Activated CD4-positive, alpha-beta T cell treated with anti-CD3 and anti-CD28 coated beads for 36 hours (primary cell): Measurements from ENCODE around the gene MRPL14. TPM values are rescaled to one million over a fixed set of nuclear protein-coding genes. Genes with fewer than 3 reads are reported as not detected.

Experiments
- ATAC-seq: fragments of 200-7000 bp; cut with Tn5 transposase; one replicate; pipeline ENCODE4 v1.10.0; 2021; ENCODE audit warnings: mild to moderate bottlenecking, moderate library complexity
- CTCF ChIA-PET: fragments of 350-600 bp; sonication (Branson Sonifier 250); formaldehyde crosslinking; loops from one replicate; lab custom pipeline; 2021; ENCODE audit warnings: antibody characterized with exemption; lab: Charles Lee
- POLR2A ChIA-PET: fragments of 350-600 bp; sonication (Branson Sonifier 250); formaldehyde crosslinking; loops from one replicate; lab custom pipeline; 2021; ENCODE audit warnings: antibody characterized with exemption, inconsistent platforms; lab: Charles Lee
- DNase-seq: peaks from one replicate; pipeline ENCODE4 v3.0.0-alpha.2; 2020
- H3K27ac Mint-ChIP-seq: one replicate; pipeline ENCODE4 v1.8.0; 2021; ENCODE audit warnings: mixed read lengths
- H3K27me3 Mint-ChIP-seq: one replicate; pipeline ENCODE4 v1.8.0; 2021; ENCODE audit warnings: mixed read lengths
- H3K36me3 Mint-ChIP-seq: one replicate; pipeline ENCODE4 v1.8.0; 2021; ENCODE audit warnings: low read depth, mixed read lengths
- H3K4me1 Mint-ChIP-seq: one replicate; pipeline ENCODE4 v1.8.0; 2021; ENCODE audit warnings: mixed read lengths
- H3K4me3 Mint-ChIP-seq: one replicate; pipeline ENCODE4 v1.8.0; 2021; ENCODE audit warnings: mild to moderate bottlenecking, moderate library complexity, mixed read lengths
- H3K9me3 Mint-ChIP-seq: one replicate; pipeline ENCODE4 v1.8.0; 2021; ENCODE audit warnings: low read depth, mixed read lengths
- intact Hi-C, 2 experiments: fragments of 100-400 bp; cut with DNase I in 1 of 2; cut with micrococcal nuclease in 1 of 2; formaldehyde crosslinking; loops; one replicate each; pipeline versions ENCODE4 v1.14.2 to v1.15.1; 2022 to 2024; cut with DNase I, micrococcal nuclease
- total RNA-seq, 2 experiments: library from RNA; stranded (reverse); gene quantifications; one replicate each; pipeline ENCODE4 v1.2.3, GENCODE V29; 2021

Gene MRPL14
- total RNA-seq, 2 experiments from 2014 or later: 29.5 to 43.3 TPM

- peaks cover 2% of the 10 kb centered on the region for H3K27me3 Mint-ChIP-seq
- H3K4me3 Mint-ChIP-seq: no peak overlapping the region
- H3K36me3 Mint-ChIP-seq: no peaks in the 10 kb centered on the region
- ChIA-PET POLR2A (interaction anchor here (0.6 kb wide), 1 partner anchor 204 kb away, joined by 3 read pairs; no protein-coding TSS in a partner anchor), CTCF (interaction anchor here (0.6 to 1.9 kb wide), 9 partner anchors 8 to 396 kb away, joined by 3 to 14 read pairs (median 3); no protein-coding TSS in a partner anchor)
- DNase-seq (peak; percentile 62), ATAC-seq (peak; percentile 81)
- H3K9me3 Mint-ChIP-seq: peaks cover 4% of the 10 kb centered on the region
- H3K4me1 Mint-ChIP-seq: peaks cover 8% of the 10 kb centered on the region
- intact Hi-C loops: no loop called here
- no peak overlapping the region for H3K27ac Mint-ChIP-seq
Measured at GRCh38 chr6:44064089-44064947, 62.9 kb downstream of the MRPL14 start.

DNA sequence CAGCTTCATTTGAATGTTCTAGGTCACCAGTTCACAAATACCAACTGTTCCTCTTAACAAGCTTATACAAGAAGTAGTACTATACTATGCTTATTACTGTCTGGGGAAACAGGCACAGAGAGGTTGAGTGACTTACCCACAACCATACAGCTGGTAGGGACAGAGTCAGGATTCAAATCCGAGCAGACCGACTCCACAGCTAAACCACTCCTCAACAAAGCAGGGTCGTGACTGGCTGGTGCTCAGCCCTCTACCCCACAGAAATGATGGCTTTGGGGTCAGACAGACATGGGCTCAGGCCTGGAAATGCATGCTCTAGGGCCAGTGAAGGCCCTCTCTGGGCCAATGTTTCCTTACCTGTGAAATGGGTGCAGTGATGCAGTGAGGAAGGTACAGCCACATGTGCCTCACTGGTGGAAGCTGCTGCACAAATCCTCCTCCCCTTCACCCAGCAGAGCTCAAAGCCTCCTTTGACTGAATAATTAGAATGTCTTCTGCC is 63.6 kb downstream of the MRPL14 start:
- ATAC-seq (no peak), DNase-seq (no peak)
- intact Hi-C loops: no loop called here
- CTCF ChIA-PET: interaction anchor here (0.6 to 2.1 kb wide), 11 partner anchors 8 to 401 kb away, joined by 3 to 14 read pairs (median 4); no protein-coding TSS in a partner anchor
- POLR2A ChIA-PET: interaction anchor here (0.6 kb wide), 1 partner anchor 205 kb away, joined by 3 read pairs; no protein-coding TSS in a partner anchor
- peak overlapping the region; percentile 25 for H3K27ac Mint-ChIP-seq
- no peak overlapping the region for H3K4me3 Mint-ChIP-seq
- peaks cover 2% of the 10 kb centered on the region for H3K27me3 Mint-ChIP-seq
- H3K9me3 Mint-ChIP-seq: peaks cover 4% of the 10 kb centered on the region
- H3K36me3 Mint-ChIP-seq: no peaks in the 10 kb centered on the region
- H3K4me1 Mint-ChIP-seq: peaks cover 8% of the 10 kb centered on the region

Other genes starting within 250 kb of the MRPL14 start
- gene TMEM63B, start 102 bp upstream of the MRPL14 start, total RNA-seq: 10 to 100 TPM; 10.9 to 15.2 TPM
- 1 to 10 TPM; 1.2 to 1.3 TPM for gene CAPN11, start 31.4 kb upstream of the MRPL14 start, total RNA-seq
- gene MYMX, start 89.5 kb upstream of the MRPL14 start, total RNA-seq: not detected
- gene SLC29A1, start 96.1 kb upstream of the MRPL14 start, total RNA-seq: 10 to 100 TPM; 59.8 to 98.3 TPM
- gene HSP90AB1, start 119.6 kb upstream of the MRPL14 start, total RNA-seq: 1,000 to 10,000 TPM; 2,120 to 2,263 TPM
- gene SLC35B2, start 130.1 kb upstream of the MRPL14 start, total RNA-seq: 10 to 100 TPM; 14.1 TPM
- gene NFKBIE, start 138.1 kb upstream of the MRPL14 start, total RNA-seq: 10 to 100 TPM; 17.2 to 19.9 TPM
- gene TMEM151B, start 143.0 kb upstream of the MRPL14 start, total RNA-seq: under 1 TPM in 1 of 2 experiments, not detected in 1; 0.09 TPM
- gene AARS2, start 185.9 kb upstream of the MRPL14 start, total RNA-seq: 10 to 100 TPM; 15.2 to 17.5 TPM
- not detected for gene SPATS1, start 215.2 kb upstream of the MRPL14 start, total RNA-seq